ENCODE results near the gene CUL1. TPM values are rescaled to one million over a fixed set of nuclear protein-coding genes. Genes with fewer than 3 reads are reported as not detected.

Gene CUL1
- total and polyA plus RNA-seq, 4 donors = 22.9 to 56.5 (median 32.8) TPM

DNA sequence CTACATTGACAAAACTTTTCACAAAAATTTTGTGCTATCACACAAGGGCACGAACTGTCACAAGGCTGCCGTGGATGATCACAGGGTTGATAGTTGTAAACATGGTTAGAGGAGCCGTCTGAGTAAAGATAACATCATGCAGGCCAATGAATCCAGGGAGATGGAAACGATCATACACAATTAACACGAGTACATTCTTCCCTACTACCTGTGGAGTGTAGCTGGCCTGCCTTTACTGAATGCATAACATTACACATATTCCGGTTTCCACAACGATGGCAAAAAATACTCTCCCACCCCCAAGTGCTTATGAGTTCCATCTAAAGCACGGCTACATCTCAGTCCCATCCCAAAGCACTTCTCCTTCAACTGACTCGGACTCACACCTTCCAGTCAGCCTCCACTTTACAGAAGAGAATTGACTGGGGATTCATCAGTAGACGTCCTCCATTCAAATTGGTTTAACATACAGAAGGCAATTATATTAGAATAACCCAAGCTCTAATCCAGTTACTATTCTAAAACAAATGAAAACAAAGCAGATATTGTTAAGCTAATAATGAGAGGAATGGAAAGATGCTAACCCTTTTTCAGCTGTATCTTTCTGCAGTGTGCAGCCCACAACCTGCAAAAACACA, 116.3 kb downstream of the CUL1 start:
- Histone ChIP-seq H3K36me3 (ENCODE audit: control insufficient read depth in 4 of 4, insufficient read depth in 4 of 4, low read length in 4 of 4) (peaks cover under 1 to 41% (median 19%) of the 10 kb centered on the region in 4 donors), H3K9ac (ENCODE audit: insufficient read depth in 1 of 2, low read length in 2 of 2) (no peak overlapping the region), H3K9me3 (ENCODE audit: control insufficient read depth in 4 of 4, insufficient read depth in 3 of 4, low read length in 3 of 4) (no peaks in the 10 kb centered on the region), H3K4me3 (no peak overlapping the region), H3K27ac (ENCODE audit: low read depth in 1 of 2, low read length in 1 of 2) (no peak overlapping the region), H3K4me1 (ENCODE audit: control insufficient read depth in 5 of 5, insufficient read depth in 5 of 5, low read length in 5 of 5) (no peaks in the 10 kb centered on the region), H3K27me3 (ENCODE audit: control insufficient read depth in 3 of 3, insufficient read depth in 3 of 3, low read length in 2 of 3) (no peaks in the 10 kb centered on the region)
- TF ChIP-seq, protein P1, sequence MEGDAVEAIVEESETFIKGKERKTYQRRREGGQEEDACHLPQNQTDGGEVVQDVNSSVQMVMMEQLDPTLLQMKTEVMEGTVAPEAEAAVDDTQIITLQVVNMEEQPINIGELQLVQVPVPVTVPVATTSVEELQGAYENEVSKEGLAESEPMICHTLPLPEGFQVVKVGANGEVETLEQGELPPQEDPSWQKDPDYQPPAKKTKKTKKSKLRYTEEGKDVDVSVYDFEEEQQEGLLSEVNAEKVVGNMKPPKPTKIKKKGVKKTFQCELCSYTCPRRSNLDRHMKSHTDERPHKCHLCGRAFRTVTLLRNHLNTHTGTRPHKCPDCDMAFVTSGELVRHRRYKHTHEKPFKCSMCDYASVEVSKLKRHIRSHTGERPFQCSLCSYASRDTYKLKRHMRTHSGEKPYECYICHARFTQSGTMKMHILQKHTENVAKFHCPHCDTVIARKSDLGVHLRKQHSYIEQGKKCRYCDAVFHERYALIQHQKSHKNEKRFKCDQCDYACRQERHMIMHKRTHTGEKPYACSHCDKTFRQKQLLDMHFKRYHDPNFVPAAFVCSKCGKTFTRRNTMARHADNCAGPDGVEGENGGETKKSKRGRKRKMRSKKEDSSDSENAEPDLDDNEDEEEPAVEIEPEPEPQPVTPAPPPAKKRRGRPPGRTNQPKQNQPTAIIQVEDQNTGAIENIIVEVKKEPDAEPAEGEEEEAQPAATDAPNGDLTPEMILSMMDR (IDR thresholded peaks at IDR 0.05; ENCODE audit: control extremely low read depth, extremely low read depth) = no peak
- WGBS, 2 donors = 84 to 93% methylated on average over 10 of the region's 10 CpGs
- ATAC-seq (ENCODE audit: insufficient read depth, low FRiP score) (no peak), DNase-seq (no peak)

DNA sequence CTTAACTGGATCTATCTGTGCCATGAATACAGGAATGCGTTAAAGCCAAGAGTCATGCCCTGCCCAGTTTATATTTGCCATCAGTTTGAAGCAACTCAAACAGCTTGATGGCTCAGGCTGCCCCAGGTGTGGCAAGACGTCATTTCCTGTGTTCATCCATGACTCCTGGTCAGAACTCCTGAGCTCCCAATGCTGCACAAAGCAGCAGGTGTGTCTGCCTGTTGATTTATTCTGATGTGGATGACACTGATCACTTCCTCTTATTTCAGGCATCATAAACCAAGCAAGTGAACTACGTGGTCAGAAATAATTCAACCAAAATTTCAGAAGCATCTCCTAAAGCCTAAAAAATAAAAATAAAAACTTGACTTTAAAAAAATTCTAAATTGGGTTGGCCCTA, 116.9 kb downstream of the CUL1 start:
- Histone ChIP-seq H3K4me1 (ENCODE audit: control insufficient read depth in 5 of 5, insufficient read depth in 5 of 5, low read length in 5 of 5) (no peaks in the 10 kb centered on the region), H3K9ac (ENCODE audit: insufficient read depth in 1 of 2, low read length in 2 of 2) (no peak overlapping the region), H3K4me3 (no peak overlapping the region), H3K27ac (ENCODE audit: low read depth in 1 of 2, low read length in 1 of 2) (no peak overlapping the region), H3K27me3 (ENCODE audit: control insufficient read depth in 3 of 3, insufficient read depth in 3 of 3, low read length in 2 of 3) (no peaks in the 10 kb centered on the region), H3K36me3 (ENCODE audit: control insufficient read depth in 4 of 4, insufficient read depth in 4 of 4, low read length in 4 of 4) (peaks cover 0 to 40% (median 17%) of the 10 kb centered on the region in 4 donors), H3K9me3 (ENCODE audit: control insufficient read depth in 4 of 4, insufficient read depth in 3 of 4, low read length in 3 of 4) (no peaks in the 10 kb centered on the region)
- TF ChIP-seq, protein P1 (IDR thresholded peaks at IDR 0.05; ENCODE audit: control extremely low read depth, extremely low read depth) = no peak
- WGBS, 2 donors = 88% methylated on average over 3 of the region's 3 CpGs
- ATAC-seq (ENCODE audit: insufficient read depth, low FRiP score) (no peak), DNase-seq (no peak)

DNA sequence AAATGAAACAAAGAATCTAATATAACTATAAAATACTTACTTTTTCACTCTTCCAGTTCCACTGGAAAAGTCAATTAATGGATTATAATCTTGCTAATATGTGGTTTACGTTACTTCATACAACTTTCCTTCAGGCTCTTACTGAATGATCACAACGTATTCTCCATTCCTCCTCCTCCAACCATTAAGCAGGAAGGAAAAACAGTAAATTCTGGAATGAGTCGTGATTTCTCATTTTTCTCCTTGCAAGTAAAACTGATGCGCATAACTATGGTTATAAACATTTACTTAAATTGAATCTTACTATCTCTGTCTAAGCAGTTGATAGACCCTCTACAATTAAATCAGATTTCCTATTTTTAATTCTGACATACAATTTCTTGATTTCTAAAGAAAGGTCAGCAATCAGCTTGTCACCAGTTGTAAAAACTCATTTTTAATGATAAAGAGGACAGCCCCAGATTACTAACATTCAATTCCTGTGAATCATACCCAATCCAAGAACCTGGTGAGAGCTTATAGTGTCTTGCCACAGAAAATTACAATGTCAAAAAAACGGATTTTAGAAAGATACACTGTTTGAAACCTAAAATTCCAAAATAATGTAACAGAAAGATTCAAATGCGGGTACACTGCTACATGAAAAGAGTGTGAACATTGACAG, 121.1 kb downstream of the CUL1 start:
- Histone ChIP-seq H3K9ac (ENCODE audit: insufficient read depth in 1 of 2, low read length in 2 of 2) (no peak overlapping the region), H3K27ac (ENCODE audit: low read depth in 1 of 2, low read length in 1 of 2) (no peak overlapping the region), H3K4me3 (no peak overlapping the region), H3K36me3 (ENCODE audit: control insufficient read depth in 4 of 4, insufficient read depth in 4 of 4, low read length in 4 of 4) (peaks cover 0 to 20% (median 10%) of the 10 kb centered on the region in 4 donors), H3K27me3 (ENCODE audit: control insufficient read depth in 3 of 3, insufficient read depth in 3 of 3, low read length in 2 of 3) (no peaks in the 10 kb centered on the region), H3K4me1 (ENCODE audit: control insufficient read depth in 5 of 5, insufficient read depth in 5 of 5, low read length in 5 of 5) (no peaks in the 10 kb centered on the region), H3K9me3 (ENCODE audit: control insufficient read depth in 4 of 4, insufficient read depth in 3 of 4, low read length in 3 of 4) (no peaks in the 10 kb centered on the region)
- TF ChIP-seq, protein P1 (IDR thresholded peaks at IDR 0.05; ENCODE audit: control extremely low read depth, extremely low read depth) = no peak
- WGBS, 2 donors = 88 to 91% methylated on average over 6 of the region's 6 CpGs
- DNase-seq (no peak), ATAC-seq (ENCODE audit: insufficient read depth, low FRiP score) (no peak)
